Measurements from ENCODE around the gene NGRN.

NGRN gene

DNA sequence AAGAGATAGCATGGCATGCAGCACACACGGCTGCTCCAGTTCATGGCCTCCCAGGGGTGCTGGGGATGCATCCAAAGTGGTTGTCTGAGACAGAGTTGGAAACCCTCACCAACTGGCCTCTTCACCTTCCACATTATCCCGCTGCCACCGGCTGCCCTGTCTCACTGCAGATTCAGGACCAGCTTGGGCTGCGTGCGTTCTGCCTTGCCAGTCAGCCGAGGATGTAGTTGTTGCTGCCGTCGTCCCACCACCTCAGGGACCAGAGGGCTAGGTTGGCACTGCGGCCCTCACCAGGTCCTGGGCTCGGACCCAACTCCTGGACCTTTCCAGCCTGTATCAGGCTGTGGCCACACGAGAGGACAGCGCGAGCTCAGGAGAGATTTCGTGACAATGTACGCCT is 36.5 kb upstream of the NGRN start:
- no peaks in the 10 kb centered on the region for H3K9me3 ChIP-seq
- no peak for TF ChIP-seq CTCF (IDR thresholded peaks at IDR 0.05)
- H3K36me3 ChIP-seq = peaks cover 70% of the 10 kb centered on the region
- H3K27me3 ChIP-seq = no peaks in the 10 kb centered on the region
- H3K27ac ChIP-seq = no peak overlapping the region
- no peak overlapping the region for H3K4me3 ChIP-seq (ENCODE audit: low read depth in 1 of 2, low read length in 1 of 2)
- peaks cover 35% of the 10 kb centered on the region in 2 experiments for H3K4me1 ChIP-seq (ENCODE audit: control insufficient read depth in 1 of 2, insufficient read depth in 1 of 2, low read depth in 1 of 2, low read length in 1 of 2)

DNA sequence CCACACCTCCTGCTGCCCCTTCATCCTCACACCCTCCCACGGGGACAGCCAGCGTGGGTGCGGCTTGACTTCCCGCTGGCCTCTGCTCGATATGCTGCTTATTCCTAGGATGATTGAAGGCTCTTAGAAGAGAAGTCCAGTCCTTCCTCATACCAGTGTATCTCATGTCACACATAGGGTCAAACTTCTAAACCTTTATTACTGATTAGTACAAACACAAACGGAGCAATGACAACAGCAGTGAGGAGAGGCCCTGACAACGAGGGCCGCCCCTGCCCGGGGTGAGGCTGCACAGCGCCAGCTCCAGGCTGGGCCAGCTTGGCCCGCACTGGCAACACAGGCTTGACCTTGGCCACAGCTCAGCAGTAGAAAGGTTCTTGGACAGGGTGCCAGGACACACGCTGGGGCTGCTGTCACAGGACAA is 35.4 kb upstream of the NGRN start:
- TF ChIP-seq CTCF (IDR thresholded peaks at IDR 0.05) = no peak
- H3K9me3 ChIP-seq = no peaks in the 10 kb centered on the region
- peak overlapping the region; percentile 97 for H3K27ac ChIP-seq
- H3K4me1 ChIP-seq (ENCODE audit: control insufficient read depth in 1 of 2, insufficient read depth in 1 of 2, low read depth in 1 of 2, low read length in 1 of 2) = peaks cover 44 to 46% of the 10 kb centered on the region in 2 experiments
- H3K27me3 ChIP-seq = no peaks in the 10 kb centered on the region
- no peak overlapping the region for H3K4me3 ChIP-seq (ENCODE audit: low read depth in 1 of 2, low read length in 1 of 2)
- H3K36me3 ChIP-seq = peaks cover 58% of the 10 kb centered on the region

DNA sequence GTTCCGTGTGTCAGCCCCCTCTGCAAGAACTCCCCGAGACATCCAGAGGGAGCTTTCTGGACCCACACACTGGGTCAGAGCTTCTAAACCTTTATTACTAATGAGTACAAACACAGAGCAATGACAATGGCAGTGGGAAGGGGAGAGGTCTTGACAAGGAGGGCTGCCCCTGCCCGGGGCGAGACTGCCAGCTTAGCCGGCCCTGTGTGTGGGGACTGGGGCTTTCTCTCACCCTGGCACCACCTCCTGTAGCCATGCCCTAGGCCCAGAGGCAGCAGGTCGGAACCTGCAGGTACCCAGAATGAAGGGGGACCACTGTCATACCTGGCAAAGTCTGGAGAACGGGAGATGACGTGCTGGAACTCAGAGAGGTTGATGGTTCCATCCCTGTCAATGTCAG is 34.9 kb upstream of the NGRN start:
- H3K4me1 ChIP-seq (ENCODE audit: control insufficient read depth in 1 of 2, insufficient read depth in 1 of 2, low read depth in 1 of 2, low read length in 1 of 2) = peaks cover 44 to 46% of the 10 kb centered on the region in 2 experiments
- H3K36me3 ChIP-seq = peaks cover 53% of the 10 kb centered on the region
- no peaks in the 10 kb centered on the region for H3K27me3 ChIP-seq
- peak overlapping the region; percentile 97 for H3K27ac ChIP-seq
- H3K4me3 ChIP-seq (ENCODE audit: low read depth in 1 of 2, low read length in 1 of 2) = no peak overlapping the region
- no peak for TF ChIP-seq CTCF (IDR thresholded peaks at IDR 0.05)
- H3K9me3 ChIP-seq = no peaks in the 10 kb centered on the region

- H3K4me3 ChIP-seq (ENCODE audit: low read depth in 1 of 2, low read length in 1 of 2) = peak overlapping the region in 1 of 2 experiments; percentile 19
- no peaks in the 10 kb centered on the region for H3K27me3 ChIP-seq
Measured at GRCh38 chr15:90231028-90232017, 34.1 kb upstream of the NGRN start.

DNA sequence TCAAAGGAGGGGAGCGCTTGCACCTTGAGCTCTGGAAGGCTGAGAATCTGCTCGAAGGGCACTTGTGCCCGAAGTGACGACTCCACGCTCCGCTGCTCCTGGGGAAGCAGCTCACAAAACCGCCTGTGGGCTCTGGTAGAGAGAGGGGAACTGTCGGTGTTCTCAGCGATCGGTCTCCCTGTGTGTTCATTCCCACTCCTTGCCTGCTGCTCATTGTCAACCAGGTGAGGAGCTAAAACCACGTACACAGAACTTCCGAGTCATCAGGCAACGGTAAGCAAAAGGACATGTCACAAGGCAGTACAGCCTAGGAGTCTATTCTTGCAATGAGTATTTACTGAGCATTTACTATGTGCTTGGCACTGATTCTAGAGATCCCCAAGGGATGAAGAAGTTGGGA is 33.3 kb upstream of the NGRN start:
- H3K27ac ChIP-seq = peak overlapping the region; percentile 97
- no peak for TF ChIP-seq CTCF (IDR thresholded peaks at IDR 0.05)
- H3K4me1 ChIP-seq (ENCODE audit: control insufficient read depth in 1 of 2, insufficient read depth in 1 of 2, low read depth in 1 of 2, low read length in 1 of 2) = peaks cover 44 to 46% of the 10 kb centered on the region in 2 experiments

More at GRCh38 chr15:90231028-90232017, 34.1 kb upstream of the NGRN start:
- peak overlapping the region; percentile 97 for H3K27ac ChIP-seq
- peaks cover 46% of the 10 kb centered on the region for H3K36me3 ChIP-seq
- TF ChIP-seq CTCF (IDR thresholded peaks at IDR 0.05) = no peak
- peaks cover 44 to 46% of the 10 kb centered on the region in 2 experiments for H3K4me1 ChIP-seq (ENCODE audit: control insufficient read depth in 1 of 2, insufficient read depth in 1 of 2, low read depth in 1 of 2, low read length in 1 of 2)
- no peaks in the 10 kb centered on the region for H3K9me3 ChIP-seq

More for the DNA sequence above, 33.3 kb upstream of the NGRN start:
- Histone ChIP-seq H3K36me3 (peaks cover 37% of the 10 kb centered on the region), H3K9me3 (no peaks in the 10 kb centered on the region), H3K4me3 (ENCODE audit: low read depth in 1 of 2, low read length in 1 of 2) (no peak overlapping the region), H3K27me3 (no peaks in the 10 kb centered on the region)

All from neutrophil (primary cell).